ENCODE measurements around the gene OBP2A.

- TF ChIP-seq ZNF396 (CRISPR knock-in tag; IDR thresholded peaks at IDR 0.05; ENCODE audit: borderline replicate concordance) (no peak), CREM (CRISPR knock-in tag; IDR thresholded peaks at IDR 0.05) (no peak), ZNF232 (CRISPR knock-in tag; IDR thresholded peaks at IDR 0.05) (no peak), MXD4 (CRISPR knock-in tag; IDR thresholded peaks at IDR 0.05; ENCODE audit: borderline replicate concordance) (no peak), ETV6 (CRISPR knock-in tag; IDR thresholded peaks at IDR 0.05) (no peak), RELA (CRISPR knock-in tag; IDR thresholded peaks at IDR 0.05; ENCODE audit: borderline replicate concordance) (no peak), CTCF (IDR thresholded peaks at IDR 0.05) (no peak), ATF1 (CRISPR knock-in tag; IDR thresholded peaks at IDR 0.05) (no peak), ZBTB21 (CRISPR knock-in tag; IDR thresholded peaks at IDR 0.05; ENCODE audit: borderline replicate concordance) (no peak), GRHL2 (CRISPR knock-in tag; IDR thresholded peaks at IDR 0.05; ENCODE audit: insufficient replicate concordance, severe bottlenecking) (no peak), ZSCAN18 (CRISPR knock-in tag; IDR thresholded peaks at IDR 0.05) (no peak), SMAD3 (CRISPR knock-in tag; IDR thresholded peaks at IDR 0.05; ENCODE audit: borderline replicate concordance) (no peak)
Observed at GRCh38 chr9:135596211-135596610, 50.3 kb downstream of the OBP2A start.

All from WTC11 (cell line).